Measurements from ENCODE around the gene TPTE2. TPM values are rescaled to one million over a fixed set of nuclear protein-coding genes. Genes with fewer than 3 reads are reported as not detected.

Gene TPTE2
- total RNA-seq, 1 donor from 2014 or later, result not detected

Other genes starting within 250 kb of the TPTE2 start
- gene MPHOSPH8, start 72.1 kb upstream of the TPTE2 start, total RNA-seq, result 43.5 and 46.4 TPM in 2 replicates
- gene PSPC1, start 221.4 kb upstream of the TPTE2 start, total RNA-seq, result 68.8 and 69.0 TPM in 2 replicates

All from activated T-helper 2 cell treated with anti-CD3 and anti-CD28 coated beads, Interferon-gamma antibody, Interleukin-2, Interleukin-4, amounts not matched to agents 10 μg/mL and 5 μg/mL and 100 μg/mL, durations not matched to agents 14 hours and 24 hours and 36 hours (primary cell).